RWPE1 (cell line): ENCODE results near the gene HOXC10.

Source experiments
- CTCF ChIA-PET: fragments of 350-600 bp; sonication (Branson Sonifier 250); formaldehyde crosslinking; extraction: SDS; loops from one replicate; lab custom pipeline; 2021; lab: Yijun Ruan, JAX
- POLR2A ChIA-PET: fragments of 400-600 bp; formaldehyde crosslinking; extraction: SDS; loops from one replicate; lab custom pipeline; 2020; ENCODE audit warnings: antibody characterized with exemption; ENCODE audit not compliant: low non-redundant PET; lab: Yijun Ruan, JAX
- DNase-seq: peaks from one replicate; pipeline ENCODE4 v3.0.0; 2012; ENCODE audit warnings: low spot score
- H3K27ac ChIP-seq: fragments of 450-650 bp; 2 replicates; pipeline ENCODE4 v1.5.1; 2017
- TF ChIP-seq, protein P1 (sequence below): fragments of 450-650 bp; conservative IDR thresholded peaks from 2 replicates; pipeline ENCODE4 v1.5.1; 2017; ENCODE audit warnings: low read depth, mild to moderate bottlenecking

HOXC10 gene

DNA sequence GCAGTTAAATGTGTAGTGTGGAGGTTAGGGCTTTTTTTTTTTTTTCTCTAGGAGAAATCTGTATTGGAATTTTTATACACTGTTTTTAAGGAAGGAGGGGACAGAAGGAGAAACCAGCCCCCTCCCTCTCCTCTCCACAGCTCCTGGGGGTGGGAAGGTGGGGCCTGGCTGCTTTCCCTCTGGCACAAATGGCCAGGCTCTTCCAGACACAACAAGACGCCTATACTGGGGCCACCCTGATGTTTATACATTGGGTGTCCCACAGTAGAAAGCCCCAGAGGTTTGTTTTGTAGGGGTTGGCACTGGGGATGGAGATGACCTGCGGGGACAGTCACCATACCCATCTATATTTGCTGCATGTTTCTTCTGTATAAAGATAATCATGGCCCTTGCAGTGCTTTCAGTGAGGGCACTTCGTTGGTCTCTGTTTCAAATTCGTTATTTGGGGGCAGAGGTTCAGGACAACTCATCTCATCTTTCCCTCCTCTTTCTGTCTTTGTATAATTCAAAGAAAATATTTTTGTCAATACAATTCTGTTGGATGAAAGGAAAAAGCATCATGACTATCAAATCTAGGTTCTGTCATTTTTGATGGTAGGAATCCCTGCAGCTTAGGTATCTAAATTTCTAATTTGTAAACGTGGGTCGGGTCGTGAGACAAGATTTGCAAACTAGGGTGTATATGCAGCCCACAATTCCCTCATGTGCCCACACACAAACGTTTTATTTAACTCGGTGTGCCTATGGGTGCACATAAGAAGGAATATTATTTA, 7.9 kb upstream of the HOXC10 start:
- no peak overlapping the region for H3K27ac ChIP-seq
- TF ChIP-seq, protein P1, sequence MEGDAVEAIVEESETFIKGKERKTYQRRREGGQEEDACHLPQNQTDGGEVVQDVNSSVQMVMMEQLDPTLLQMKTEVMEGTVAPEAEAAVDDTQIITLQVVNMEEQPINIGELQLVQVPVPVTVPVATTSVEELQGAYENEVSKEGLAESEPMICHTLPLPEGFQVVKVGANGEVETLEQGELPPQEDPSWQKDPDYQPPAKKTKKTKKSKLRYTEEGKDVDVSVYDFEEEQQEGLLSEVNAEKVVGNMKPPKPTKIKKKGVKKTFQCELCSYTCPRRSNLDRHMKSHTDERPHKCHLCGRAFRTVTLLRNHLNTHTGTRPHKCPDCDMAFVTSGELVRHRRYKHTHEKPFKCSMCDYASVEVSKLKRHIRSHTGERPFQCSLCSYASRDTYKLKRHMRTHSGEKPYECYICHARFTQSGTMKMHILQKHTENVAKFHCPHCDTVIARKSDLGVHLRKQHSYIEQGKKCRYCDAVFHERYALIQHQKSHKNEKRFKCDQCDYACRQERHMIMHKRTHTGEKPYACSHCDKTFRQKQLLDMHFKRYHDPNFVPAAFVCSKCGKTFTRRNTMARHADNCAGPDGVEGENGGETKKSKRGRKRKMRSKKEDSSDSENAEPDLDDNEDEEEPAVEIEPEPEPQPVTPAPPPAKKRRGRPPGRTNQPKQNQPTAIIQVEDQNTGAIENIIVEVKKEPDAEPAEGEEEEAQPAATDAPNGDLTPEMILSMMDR = no peak
- ChIA-PET POLR2A (interaction anchor here (0.7 kb wide), 1 partner anchor 24 kb away, joined by 4 read pairs; no protein-coding TSS in a partner anchor), CTCF (interaction anchor here (0.6 to 1.0 kb wide), 3 partner anchors 29 to 231 kb away, joined by 3 to 6 read pairs (median 4); no protein-coding TSS in a partner anchor)
- DNase-seq = no peak

DNA sequence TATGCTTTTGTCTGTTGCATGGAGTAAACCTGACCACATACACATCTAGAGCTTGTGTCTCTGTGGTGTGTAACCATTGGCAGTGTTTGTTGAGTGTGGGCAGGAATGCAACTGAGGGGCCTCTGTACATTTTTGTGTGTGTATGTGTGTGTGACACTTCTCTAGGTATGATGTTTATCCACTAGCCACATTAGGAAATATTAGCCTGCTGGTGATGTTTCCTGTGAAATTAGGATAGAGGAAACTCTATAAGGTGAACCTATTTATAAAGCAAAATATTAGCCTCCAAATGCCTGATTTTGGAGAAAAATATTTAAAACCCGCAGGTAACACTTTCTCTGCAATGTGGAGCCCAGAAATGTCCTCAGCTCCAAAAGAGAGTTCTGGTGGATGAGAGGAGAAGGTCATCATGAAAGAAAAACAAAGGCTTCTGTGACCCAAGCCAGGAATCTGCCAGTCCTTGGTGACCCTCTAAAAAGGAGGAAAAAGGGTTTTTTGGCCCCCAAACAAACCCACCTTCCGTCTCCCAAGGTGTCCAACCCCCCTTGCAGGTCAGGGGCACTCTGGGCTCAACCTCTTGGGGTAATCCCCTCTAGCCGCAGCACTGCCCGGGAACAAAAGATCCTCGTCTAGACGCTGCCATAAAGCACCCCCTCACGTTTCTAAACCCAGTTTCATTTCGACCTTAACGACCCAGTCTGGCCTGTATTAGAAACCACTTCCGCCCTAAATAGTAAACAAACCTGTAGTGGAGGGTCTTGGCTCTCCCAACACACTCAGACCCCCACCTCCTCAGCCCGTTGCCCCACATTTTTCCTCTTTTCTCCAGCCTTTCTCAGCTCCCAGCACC, 7.1 kb upstream of the HOXC10 start:
- TF ChIP-seq, protein P1 = no peak
- CTCF ChIA-PET = interaction anchor here (1.0 kb wide), 1 partner anchor 28 kb away, joined by 6 read pairs; no protein-coding TSS in a partner anchor
- no peak for DNase-seq
- POLR2A ChIA-PET = no interaction called here
- H3K27ac ChIP-seq = no peak overlapping the region

DNA sequence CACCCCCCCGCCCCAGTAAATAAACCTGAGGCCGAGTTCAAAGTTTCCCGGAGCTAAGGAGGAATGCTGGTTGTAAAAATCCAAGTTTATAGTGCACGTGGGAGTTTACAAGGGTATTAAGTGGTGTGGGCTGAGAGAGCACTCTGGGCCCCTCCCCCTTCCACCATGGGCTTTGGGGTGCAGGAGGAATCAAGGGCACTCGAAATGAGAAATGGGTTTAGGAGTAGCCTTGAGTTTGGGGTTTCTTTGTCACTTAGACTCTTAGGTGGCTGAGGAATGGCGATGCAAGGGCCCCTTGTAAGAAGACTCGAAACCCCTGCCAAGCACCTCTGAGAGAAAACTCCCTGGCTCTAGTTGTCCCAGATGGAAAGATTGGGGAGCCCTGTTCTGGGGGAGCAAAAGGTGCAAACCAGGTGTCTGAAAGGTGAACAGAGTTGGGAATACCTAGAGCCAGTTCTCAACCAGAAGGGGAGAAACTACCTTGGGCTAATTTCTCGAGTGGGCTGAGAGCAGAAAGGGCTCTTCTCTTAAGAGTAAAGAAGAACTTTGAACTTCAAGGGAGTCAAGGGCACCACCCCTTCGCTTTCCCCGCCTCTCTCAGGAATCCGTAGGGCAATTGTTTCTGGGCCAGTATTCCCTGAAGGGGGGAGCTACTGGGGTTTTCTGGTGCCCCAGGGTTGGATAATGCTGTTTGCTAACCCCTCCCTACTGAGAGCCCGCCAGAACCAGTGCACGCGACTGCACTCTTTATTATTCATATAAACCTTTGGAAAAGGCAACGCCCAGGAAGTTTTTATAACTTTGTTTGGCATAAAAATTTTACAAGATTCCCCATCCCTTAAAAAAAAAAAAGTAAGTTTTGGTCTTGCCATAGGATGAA, 6.2 kb upstream of the HOXC10 start:
- ChIA-PET POLR2A (no interaction called here), CTCF (interaction anchor here (0.7 kb wide), 1 partner anchor 186 kb away, joined by 3 read pairs; no protein-coding TSS in a partner anchor)
- no peak for DNase-seq
- no peak overlapping the region for H3K27ac ChIP-seq
- TF ChIP-seq, protein P1 = no peak

DNA sequence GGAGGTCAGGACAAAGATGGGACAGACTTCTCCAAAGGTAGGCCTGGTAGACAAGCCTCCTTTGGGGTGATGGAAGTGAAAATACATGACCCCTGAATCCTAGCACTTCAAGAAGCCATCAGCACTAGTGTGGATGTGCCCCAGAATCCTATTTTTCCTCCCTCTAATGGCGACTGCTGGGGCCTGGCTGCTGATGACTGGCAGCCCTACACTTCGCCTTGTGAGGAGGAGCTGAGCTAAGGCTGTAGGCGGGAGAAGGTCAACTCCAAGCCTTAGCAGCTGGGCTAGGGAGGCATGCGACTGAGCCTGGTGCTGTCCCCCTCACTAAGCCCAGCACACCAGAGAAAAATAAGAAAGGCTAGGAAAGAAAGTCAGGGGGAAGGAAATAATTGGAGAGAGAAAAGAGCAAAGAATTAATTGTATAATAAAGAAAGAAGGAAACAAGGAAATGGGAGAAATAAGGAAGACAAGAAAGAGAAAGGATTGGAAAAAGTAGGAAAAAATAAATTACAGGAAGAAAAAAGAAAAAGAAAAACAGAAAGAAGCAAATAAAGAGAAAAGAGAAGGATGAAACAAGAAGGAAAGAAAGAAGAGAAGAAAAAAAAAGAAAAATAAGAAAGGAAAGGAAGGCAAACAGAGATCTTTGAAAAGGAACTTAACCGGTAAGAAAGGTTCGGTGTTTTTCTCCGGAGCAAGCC, 4.7 kb upstream of the HOXC10 start:
- ChIA-PET CTCF (interaction anchor here (0.6 to 1.2 kb wide), 2 partner anchors 29 to 221 kb away, joined by 3 read pairs; partner anchors contain the start of gene HOXC8), POLR2A (no interaction called here)
- TF ChIP-seq, protein P1 = no peak
- no peak for DNase-seq
- no peak overlapping the region for H3K27ac ChIP-seq

DNA sequence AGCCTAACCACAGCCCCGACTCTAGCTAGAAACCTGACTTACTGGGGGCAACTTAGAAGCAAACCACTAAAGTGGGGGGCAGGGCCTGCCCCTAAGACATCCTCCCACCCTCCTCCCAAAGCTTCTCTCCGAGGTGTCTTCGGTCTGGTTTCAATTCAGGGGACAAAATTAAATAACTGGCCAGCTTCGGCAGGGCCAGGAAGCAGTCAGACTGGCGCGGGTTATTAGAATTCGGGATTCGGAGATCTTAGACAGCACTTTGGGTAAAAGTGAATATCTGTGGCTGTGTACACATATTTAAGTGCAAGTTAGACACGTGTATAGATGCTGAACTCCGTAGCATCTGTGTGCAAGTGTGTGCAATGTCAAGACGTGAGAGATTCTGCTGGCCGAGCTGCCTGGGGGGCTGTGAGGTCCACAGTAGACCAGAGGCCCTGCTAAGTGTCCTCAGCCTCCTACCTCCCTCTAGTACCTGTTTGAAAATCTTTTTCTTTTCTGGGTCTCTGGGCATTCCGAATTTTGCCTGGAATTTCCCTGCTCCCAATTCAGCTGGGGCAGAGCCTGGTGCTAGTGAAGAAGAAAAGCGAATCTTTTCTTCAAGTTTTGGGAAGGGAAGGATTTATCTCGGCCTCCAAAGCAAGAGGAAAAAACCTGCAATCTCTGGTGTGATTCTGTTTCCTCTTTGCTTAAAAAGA, 4.0 kb upstream of the HOXC10 start:
- no peak for DNase-seq
- TF ChIP-seq, protein P1 = no peak
- ChIA-PET POLR2A (interaction anchor here (0.6 kb wide), 1 partner anchor 262 kb away, joined by 3 read pairs; no protein-coding TSS in a partner anchor), CTCF (interaction anchor here (0.6 to 1.2 kb wide), 2 partner anchors 28 to 220 kb away, joined by 3 read pairs; partner anchors contain the start of gene HOXC8)
- H3K27ac ChIP-seq = no peak overlapping the region
